Keratinocyte (primary cell): Measurements from ENCODE around the gene S1PR3.

Experiments
- EZH2 ChIP-seq: IDR thresholded peaks from one replicate; pipeline ENCODE4 v1.6.1; 2012; ENCODE audit warnings: inconsistent platforms, mild to moderate bottlenecking, low read length, moderate library complexity
- TF ChIP-seq, protein P1 (sequence below), 3 experiments: IDR thresholded peaks in 1 of 3; conservative IDR thresholded peaks in 1 of 3; optimal IDR thresholded peaks in 1 of 3; 2 replicates in 2 of 3; 3 replicates in 1 of 3; pipeline versions ENCODE3 to v1.5.1; 2011; ENCODE audit warnings: low read length in 3 of 3, mild to moderate bottlenecking in 3 of 3, moderate library complexity in 2 of 3, control low read depth in 1 of 3, inconsistent platforms in 1 of 3; ENCODE audit not compliant: insufficient read depth in 2 of 3; ENCODE audit errors: extremely low read depth in 1 of 3

- TF ChIP-seq, protein P1, sequence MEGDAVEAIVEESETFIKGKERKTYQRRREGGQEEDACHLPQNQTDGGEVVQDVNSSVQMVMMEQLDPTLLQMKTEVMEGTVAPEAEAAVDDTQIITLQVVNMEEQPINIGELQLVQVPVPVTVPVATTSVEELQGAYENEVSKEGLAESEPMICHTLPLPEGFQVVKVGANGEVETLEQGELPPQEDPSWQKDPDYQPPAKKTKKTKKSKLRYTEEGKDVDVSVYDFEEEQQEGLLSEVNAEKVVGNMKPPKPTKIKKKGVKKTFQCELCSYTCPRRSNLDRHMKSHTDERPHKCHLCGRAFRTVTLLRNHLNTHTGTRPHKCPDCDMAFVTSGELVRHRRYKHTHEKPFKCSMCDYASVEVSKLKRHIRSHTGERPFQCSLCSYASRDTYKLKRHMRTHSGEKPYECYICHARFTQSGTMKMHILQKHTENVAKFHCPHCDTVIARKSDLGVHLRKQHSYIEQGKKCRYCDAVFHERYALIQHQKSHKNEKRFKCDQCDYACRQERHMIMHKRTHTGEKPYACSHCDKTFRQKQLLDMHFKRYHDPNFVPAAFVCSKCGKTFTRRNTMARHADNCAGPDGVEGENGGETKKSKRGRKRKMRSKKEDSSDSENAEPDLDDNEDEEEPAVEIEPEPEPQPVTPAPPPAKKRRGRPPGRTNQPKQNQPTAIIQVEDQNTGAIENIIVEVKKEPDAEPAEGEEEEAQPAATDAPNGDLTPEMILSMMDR (optimal IDR thresholded peaks at IDR 0.05 in 1 of 3, IDR thresholded peaks at IDR 0.05 in 1 of 3, conservative IDR thresholded peaks at IDR 0.05 in 1 of 3; ENCODE audit: extremely low read depth in 1 of 3, insufficient read depth in 2 of 3, low read length in 3 of 3): no peak
- TF ChIP-seq EZH2: no peak
Measured at GRCh38 chr9:89051421-89052025, 60.3 kb downstream of the S1PR3 start.
